Fibroblast of lung (primary cell): ENCODE measurements around the gene TBRG1.

Source experiments
- CTCF ChIP-seq, 2 donors: IDR thresholded peaks in 1 of 2; conservative IDR thresholded peaks in 1 of 2; 1 replicate in 1 of 2; 2 replicates in 1 of 2; pipeline ENCODE4 v1.5.1; 2011 to 2012; ENCODE audit warnings: low read length in 2 of 2, control low read depth in 1 of 2, inconsistent platforms in 1 of 2, low read depth in 1 of 2, mild to moderate bottlenecking in 1 of 2
- EZH2 ChIP-seq: IDR thresholded peaks from 2 replicates; pipeline ENCODE4 v1.5.1; 2012; ENCODE audit warnings: low read length, control low read depth, mild to moderate bottlenecking; ENCODE audit errors: missing control alignments

GRCh38 chr11:124627546-124627945 is 4.9 kb downstream of the TBRG1 start:
- TF ChIP-seq CTCF (conservative IDR thresholded peaks at IDR 0.05 in 1 of 2, IDR thresholded peaks at IDR 0.05 in 1 of 2; ENCODE audit: low read depth in 1 of 2, low read length in 2 of 2) (no peak), EZH2 (no peak)
